SK-N-SH treated with all-trans-retinoic acid at 6 μM for 48 hours (cell line): ENCODE results near the gene PUSL1.

Experiments used
- CSRNP3 ChIP-seq: fragments of 250-450 bp; sonication (Bioruptor Pico); IDR thresholded peaks from 2 replicates; pipeline ENCODE4 v1.5.1; 2021; ENCODE audit warnings: mild to moderate bottlenecking, moderate library complexity
- ESRRG ChIP-seq: fragments of 250-450 bp; sonication (Bioruptor Pico); IDR thresholded peaks from 2 replicates; pipeline ENCODE4 v1.6.1; 2021; ENCODE audit warnings: mild to moderate bottlenecking
- GLIS3 ChIP-seq: fragments of 250-450 bp; sonication (Bioruptor Pico); IDR thresholded peaks from 2 replicates; pipeline ENCODE4 v1.5.0; 2020; ENCODE audit warnings: mild to moderate bottlenecking, moderate library complexity
- SNAI2 ChIP-seq: fragments of 250-450 bp; sonication (Bioruptor Pico); IDR thresholded peaks from 2 replicates; pipeline ENCODE4 v1.5.0; 2020; ENCODE audit warnings: mild to moderate bottlenecking, moderate library complexity
- TOX ChIP-seq: fragments of 250-450 bp; sonication (Bioruptor Pico); IDR thresholded peaks from 2 replicates; pipeline ENCODE4 v1.8.0; 2021; ENCODE audit warnings: mild to moderate bottlenecking, moderate library complexity, borderline replicate concordance
- TSHZ2 ChIP-seq: fragments of 250-450 bp; sonication (Bioruptor Pico); IDR thresholded peaks from 2 replicates; pipeline ENCODE4 v1.5.0; 2020; ENCODE audit warnings: mild to moderate bottlenecking, moderate library complexity
- ZC3H10 ChIP-seq: fragments of 250-450 bp; sonication (Bioruptor Pico); IDR thresholded peaks from 2 replicates; pipeline ENCODE4 v1.5.1; 2021; ENCODE audit warnings: mild to moderate bottlenecking, moderate library complexity
- ZFP3 ChIP-seq: fragments of 250-450 bp; sonication (Bioruptor Pico); IDR thresholded peaks from 2 replicates; pipeline ENCODE4 v1.5.0; 2020; ENCODE audit warnings: mild to moderate bottlenecking, moderate library complexity

- TF ChIP-seq GLIS3 (CRISPR knock-in tag) (no peak), ZFP3 (CRISPR knock-in tag) (no peak), CSRNP3 (CRISPR knock-in tag) (no peak), ESRRG (CRISPR knock-in tag) (no peak), SNAI2 (CRISPR knock-in tag) (no peak), ZC3H10 (CRISPR knock-in tag) (no peak), TSHZ2 (CRISPR knock-in tag) (no peak), TOX (CRISPR knock-in tag) (no peak)
Observed at GRCh38 chr1:1358433-1359271, 50.3 kb downstream of the PUSL1 start, which contains the start of gene MXRA8.
